Measurements from ENCODE around the gene NEK10.

DNA sequence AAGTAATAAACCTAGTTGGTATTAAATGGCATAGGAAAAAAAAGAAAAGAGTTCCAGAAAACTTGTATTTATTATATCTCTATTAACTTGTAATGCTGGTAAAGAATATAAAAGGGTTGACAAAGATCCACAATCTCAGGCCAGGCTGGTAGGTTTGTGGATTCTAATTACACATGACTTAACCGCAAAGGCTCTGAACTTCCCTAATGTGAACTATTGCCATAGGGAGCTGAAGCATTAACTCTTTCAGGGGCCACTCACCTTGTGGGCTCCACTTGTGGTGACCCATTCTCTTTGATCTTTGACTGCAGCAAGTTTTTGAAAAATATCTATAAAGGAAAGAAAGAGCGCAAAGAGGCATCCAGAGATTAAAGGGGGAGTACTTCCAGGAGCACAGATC, 58.5 kb downstream of the NEK10 start:
- TF ChIP-seq CTCF (IDR thresholded peaks at IDR 0.05; ENCODE audit: low read length), result no peak
- TF ChIP-seq EZH2 (IDR thresholded peaks at IDR 0.05; ENCODE audit: borderline replicate concordance, low read length), result no peak
